Stimulated activated CD8-positive, alpha-beta memory T cell treated with anti-CD3 and anti-CD28 coated beads, Interleukin-4, amount 100 ng/mL, for 48 hours (primary cell): Measurements from ENCODE around the gene HOXA7.

ENCODE experiments used
- DNase-seq: peaks from one replicate; pipeline ENCODE4 v3.0.0-alpha.2; 2020

Gene HOXA7

DNA sequence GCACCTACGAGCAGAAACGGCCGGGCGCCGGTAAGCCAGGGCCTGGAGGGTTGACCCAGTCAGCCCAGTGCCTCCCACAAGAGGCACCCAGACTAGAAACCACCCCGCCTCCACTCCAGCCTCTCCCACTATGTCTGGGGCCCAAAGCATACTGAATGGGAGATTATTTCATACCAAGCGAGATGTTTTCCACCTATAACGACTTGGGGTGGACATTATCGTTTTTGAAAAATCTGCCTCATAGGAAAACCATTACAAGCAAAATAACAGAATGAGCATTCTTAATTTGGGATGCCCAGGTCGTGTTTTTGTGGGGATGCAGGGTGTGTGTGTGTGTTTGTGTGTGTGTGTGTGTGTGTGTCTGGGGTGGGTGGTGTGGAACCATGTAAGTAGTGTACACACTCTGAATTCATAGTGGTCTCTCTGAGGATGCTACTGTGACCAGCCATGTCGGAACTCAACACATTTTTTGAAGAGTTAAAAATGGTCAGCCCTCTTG lies 10.5 kb downstream of the HOXA7 start:
- no peak for DNase-seq

DNA sequence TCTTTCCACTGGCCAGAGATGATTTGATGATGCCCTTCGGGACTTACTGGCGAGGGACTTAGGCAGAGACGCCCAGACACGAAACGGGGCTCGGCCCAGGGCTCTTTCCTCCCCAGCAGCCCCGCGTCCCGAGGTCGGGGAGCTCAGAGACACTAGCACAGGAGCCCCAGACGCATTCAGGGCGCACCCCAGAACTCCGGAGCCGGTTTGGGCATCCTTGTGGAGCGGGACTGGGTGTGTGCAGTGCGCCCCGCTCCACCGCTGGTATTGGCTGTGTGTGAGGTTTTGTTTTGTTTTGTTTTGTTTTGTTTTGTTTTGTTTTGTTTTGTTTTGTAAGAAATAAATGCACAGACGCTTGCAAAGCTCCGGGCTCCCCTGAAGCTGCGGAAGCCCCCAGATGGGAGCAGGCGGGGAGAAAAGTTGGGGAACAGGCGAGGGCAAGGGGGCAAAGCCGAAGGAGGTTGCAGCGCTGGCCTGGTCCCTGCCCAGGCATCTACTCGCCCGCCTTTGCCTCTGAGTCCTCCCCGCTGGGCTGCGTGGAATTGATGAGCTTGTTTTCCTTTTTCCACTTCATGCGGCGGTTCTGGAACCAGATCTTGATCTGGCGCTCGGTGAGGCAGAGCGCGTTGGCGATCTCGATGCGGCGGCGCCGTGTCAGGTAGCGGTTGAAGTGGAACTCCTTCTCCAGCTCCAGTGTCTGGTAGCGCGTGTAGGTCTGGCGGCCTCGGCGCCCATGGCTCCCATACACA lies 11.1 kb downstream of the HOXA7 start:
- no peak for DNase-seq

DNA sequence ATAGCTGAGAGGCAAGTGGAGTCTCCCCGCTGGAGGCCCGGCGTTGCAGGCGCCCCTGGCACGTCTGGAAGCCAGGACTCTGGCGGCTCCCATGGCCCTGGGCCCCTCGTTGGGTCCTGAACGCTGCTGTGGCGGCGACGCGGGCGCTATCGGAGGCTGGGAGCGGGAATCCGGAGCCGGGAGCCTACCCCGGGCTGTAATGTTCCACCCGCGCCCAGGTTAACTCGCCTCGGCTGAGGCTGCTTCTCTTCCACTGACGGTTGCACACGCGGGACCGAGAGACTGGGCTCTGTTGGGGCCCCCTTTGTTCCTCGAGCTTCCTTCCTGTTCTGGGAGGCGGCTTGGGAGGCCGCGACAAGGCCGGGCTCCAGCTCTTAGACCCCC lies 11.7 kb downstream of the HOXA7 start:
- DNase-seq: no peak

DNA sequence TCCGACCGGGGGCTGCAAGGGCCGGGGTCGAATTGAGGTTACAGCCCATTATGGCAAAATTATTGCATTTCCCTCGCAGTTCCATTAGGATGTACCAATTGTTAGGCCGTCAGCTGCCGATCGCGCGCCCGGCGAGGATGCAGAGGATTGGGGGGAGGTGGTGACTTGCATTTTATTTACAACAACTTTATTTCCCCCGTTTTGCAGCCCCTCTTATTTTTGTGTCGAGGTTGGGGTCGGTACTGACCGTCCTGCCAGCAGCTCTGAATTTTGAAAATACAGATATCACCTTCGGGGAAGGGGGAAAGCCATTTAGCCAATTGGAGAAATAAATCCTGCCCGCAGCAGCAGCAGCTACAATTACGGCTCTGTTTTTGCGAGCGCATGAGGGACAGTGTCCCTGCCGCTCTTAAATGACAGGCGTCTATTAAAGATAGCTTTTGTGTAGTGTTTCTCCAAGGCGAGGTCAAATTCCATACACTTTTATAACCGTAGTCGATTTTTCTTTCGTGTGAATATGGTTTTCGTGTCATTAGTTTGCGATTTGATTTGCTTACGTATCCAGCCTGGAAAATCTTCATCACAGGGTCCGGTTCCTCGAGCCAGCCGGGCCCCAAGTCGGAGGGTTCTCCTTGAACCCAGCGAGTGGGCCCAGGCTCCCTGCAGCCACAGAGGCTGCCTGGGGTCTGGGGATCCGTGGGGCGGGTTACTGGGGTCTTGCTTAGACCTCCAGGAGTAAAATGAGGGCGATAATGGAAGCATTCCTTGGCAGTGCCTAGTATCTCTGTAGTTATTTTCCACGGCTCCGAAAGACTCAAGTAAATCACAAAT lies 12.3 kb downstream of the HOXA7 start:
- no peak for DNase-seq

DNA sequence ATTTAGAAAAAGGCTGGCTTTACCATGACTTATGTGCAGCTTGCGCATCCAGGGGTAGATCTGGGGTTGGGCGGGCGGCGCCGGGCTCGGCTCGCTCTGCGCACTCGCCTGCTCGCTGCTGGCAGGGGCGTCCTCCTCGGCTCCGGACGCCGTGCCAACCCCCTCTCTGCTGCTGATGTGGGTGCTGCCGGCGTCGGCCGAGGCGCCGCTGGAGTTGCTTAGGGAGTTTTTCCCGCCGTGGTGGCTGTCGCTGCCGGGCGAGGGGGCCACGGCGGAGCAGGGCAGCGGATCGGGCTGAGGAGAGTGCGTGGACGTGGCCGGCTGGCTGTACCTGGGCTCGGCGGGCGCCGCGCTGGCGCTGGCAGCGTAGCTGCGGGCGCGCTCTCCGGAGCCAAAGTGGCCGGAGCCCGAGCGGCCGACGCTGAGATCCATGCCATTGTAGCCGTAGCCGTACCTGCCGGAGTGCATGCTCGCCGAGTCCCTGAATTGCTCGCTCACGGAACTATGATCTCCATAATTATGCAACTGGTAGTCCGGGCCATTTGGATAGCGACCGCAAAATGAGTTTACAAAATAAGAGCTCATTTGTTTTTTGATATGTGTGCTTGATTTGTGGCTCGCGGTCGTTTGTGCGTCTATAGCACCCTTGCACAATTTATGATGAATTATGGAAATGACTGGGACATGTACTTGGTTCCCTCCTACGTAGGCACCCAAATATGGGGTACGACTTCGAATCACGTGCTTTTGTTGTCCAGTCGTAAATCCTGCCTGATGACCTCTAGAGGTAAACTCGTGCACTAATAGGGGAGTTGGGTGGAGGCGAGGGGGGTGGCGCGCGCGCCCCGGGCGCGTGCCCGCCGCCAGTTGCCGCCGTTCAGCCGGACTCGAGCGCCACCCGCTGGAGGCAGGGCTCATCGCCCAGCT lies 13.2 kb downstream of the HOXA7 start, which contains the start of gene HOXA5:
TSS of gene HOXA5 (minus strand) at position 659 of the 927 bp plus-strand sequence. CDS start at position 585, 74 bp downstream.
- no peak for DNase-seq

GRCh38 chr7:27142580-27143022 lies 13.9 kb downstream of the HOXA7 start:
- no peak for DNase-seq

DNA sequence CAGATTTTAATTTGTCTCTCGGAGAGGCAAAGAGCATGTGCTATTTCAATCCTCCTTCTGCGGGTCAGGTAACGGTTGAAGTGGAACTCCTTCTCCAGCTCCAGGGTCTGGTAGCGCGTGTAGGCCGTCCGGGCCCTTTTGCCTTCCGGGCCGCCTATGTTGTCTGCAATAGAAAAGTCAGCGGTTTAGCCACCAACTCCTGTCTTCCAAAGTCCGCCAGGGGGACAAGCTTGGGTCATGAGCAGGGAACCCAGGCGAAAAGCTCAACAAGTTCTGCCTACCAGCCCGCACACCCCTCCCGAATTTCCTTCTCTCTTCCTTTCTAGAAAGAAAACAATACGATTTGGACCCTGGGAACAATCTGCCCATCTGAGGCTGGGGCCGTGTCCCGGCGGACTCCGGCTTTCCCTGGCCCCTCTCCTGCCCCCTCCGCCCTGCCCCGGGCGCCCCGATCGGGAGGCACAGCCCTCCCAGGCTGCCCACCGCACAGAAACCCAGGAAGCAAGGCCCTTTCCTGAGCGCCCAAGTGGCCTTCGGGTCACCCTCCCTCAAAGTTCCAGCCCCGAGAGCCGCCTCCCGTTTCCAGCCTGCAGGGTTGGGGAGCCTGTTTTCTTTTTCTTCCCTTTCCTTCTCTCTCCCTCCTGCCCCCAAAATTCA lies 14.4 kb downstream of the HOXA7 start:
- DNase-seq: no peak

- DNase-seq: no peak
These were observed 15.1 kb downstream of the HOXA7 start for GRCh38 chr7:27141137-27141922.

GRCh38 chr7:27140126-27140857 lies 16.2 kb downstream of the HOXA7 start:
- no peak for DNase-seq

GRCh38 chr7:27139334-27140125 lies 16.9 kb downstream of the HOXA7 start:
- no peak for DNase-seq

- DNase-seq: no peak
These were observed 17.5 kb downstream of the HOXA7 start for GRCh38 chr7:27138985-27139333.

GRCh38 chr7:27138472-27138871 lies 18.0 kb downstream of the HOXA7 start:
- no peak for DNase-seq

- no peak for DNase-seq
These were observed 18.7 kb downstream of the HOXA7 start for GRCh38 chr7:27137640-27138315.

GRCh38 chr7:27134392-27134791 lies 22.1 kb downstream of the HOXA7 start:
- no peak for DNase-seq

DNA sequence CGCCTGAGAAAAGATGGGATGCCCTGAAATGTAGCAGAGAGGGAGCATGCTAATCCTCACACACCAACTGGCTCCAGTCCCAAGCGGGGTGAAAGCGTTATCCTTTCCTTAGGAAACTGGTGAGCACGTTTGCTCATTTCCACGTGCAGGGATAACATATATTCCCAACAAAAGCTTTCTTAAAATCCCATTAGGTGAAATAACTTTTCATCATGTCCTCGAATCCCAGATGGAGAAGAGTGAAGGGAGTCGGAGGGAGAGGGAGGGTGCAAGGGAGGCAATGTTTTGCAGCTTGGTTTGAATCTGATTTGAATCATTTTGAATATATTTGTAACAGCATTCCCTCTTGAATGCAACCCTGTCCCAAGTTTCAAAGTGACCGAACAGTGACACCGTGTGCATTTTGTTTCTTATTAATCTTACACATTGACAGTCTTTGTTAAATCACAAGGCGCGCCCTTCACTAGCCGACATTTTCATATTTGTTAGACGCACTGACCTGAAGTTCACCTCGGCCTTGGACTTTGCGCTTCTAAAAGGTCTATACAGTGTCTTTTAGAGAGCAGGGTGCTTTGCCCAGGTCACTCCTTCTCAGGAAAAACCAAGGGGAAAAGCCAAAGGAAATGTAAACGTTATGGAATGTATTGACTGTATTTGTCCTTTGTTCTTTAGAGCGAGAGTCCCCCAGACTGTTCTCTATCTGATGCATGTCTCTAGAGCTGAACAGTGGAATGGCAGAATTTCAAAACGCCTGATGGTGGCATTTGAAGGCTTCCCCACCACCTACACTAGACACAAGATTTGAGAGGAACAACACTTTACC lies 22.9 kb downstream of the HOXA7 start:
- no peak for DNase-seq

- DNase-seq: no peak
These were observed 23.5 kb downstream of the HOXA7 start for GRCh38 chr7:27132978-27133377.

DNA sequence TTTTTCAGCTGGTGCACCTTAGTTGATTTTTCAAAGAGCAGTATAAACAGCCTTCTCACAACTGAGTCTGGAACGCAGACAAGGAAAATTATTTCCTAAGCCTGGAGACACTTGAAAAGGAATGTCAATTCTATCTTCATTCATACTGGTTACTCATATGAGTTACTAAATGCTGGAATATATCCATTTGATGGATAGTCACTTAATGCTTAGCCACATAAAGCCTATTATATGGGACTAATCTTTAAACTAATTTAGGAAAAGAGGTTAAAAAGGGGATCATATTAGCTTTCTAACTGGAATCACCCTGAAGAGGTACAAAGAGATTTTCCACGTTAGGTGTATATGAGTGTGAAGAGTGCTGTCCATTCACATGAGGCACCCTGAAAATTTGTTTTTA lies 24.3 kb downstream of the HOXA7 start:
- DNase-seq: no peak

- no peak for DNase-seq
These were observed 25.1 kb downstream of the HOXA7 start for GRCh38 chr7:27131390-27131819.
